GM18502 (cell line): ENCODE results near the gene FERD3L.

Experiments used
- ATAC-seq: cut with Tn5 transposase; IDR thresholded peaks from one replicate; pipeline ENCODE4 v1.9.1; 2021; ENCODE audit warnings: mild to moderate bottlenecking; ENCODE audit not compliant: unreplicated experiment, poor library complexity

FERD3L gene

GRCh38 chr7:19102884-19103283 is 42.3 kb downstream of the FERD3L start:
- ATAC-seq = no peak

GRCh38 chr7:19101909-19102308 is 43.3 kb downstream of the FERD3L start:
- no peak for ATAC-seq

- no peak for ATAC-seq
Observed at GRCh38 chr7:19101472-19101871, 43.7 kb downstream of the FERD3L start.

GRCh38 chr7:19099924-19100323 is 45.3 kb downstream of the FERD3L start:
- no peak for ATAC-seq

- no peak for ATAC-seq
Observed at GRCh38 chr7:19099194-19099593, 46.0 kb downstream of the FERD3L start.

GRCh38 chr7:19098510-19098909 is 46.7 kb downstream of the FERD3L start:
- ATAC-seq = no peak

GRCh38 chr7:19097165-19098055 is 47.8 kb downstream of the FERD3L start:
- ATAC-seq = no peak

- no peak for ATAC-seq
Observed at GRCh38 chr7:19095353-19095860, 49.8 kb downstream of the FERD3L start.
